IMR-90 (cell line): Measurements from ENCODE around the gene JAK1.
"Not testable (repeated sequence)": the region's sequence is repeated elsewhere in the genome, so short reads cannot be mapped to it uniquely, and the experiment has no call there.

Source experiments
- BHLHE40 ChIP-seq: fragments of 150-350 bp; IDR thresholded peaks from 2 replicates; pipeline ENCODE4 v1.6.1; 2016; ENCODE audit warnings: mild to moderate bottlenecking, low read depth, low read length
- CTCF ChIP-seq: conservative IDR thresholded peaks from 2 replicates; pipeline ENCODE4 v1.5.1; 2012; ENCODE audit warnings: mild to moderate bottlenecking, low read depth, low read length, improper control_type of control experiment
- ELK1 ChIP-seq: fragments of 150-350 bp; IDR thresholded peaks from 2 replicates; pipeline ENCODE4 v1.6.1; 2016; ENCODE audit warnings: low read depth, mild to moderate bottlenecking, low read length, moderate library complexity, borderline replicate concordance
- POLR2A ChIP-seq: IDR thresholded peaks from 2 replicates; pipeline ENCODE4 v1.6.1; 2012; ENCODE audit warnings: mild to moderate bottlenecking, low read depth, low read length

GRCh38 chr1:64930640-64931039, 35.7 kb downstream of the JAK1 start:
- TF ChIP-seq CTCF, POLR2A, BHLHE40, ELK1: not testable (repeated sequence)
